Epithelial cell of esophagus (primary cell): ENCODE measurements around the gene FAM187B.
A peak's percentile ranks its signal among the peaks of the same experiment; 100 is the strongest.

ENCODE experiments used
- DNase-seq: peaks from one replicate; pipeline ENCODE4 v3.0.0; 2010; ENCODE audit warnings: low read depth
- H3K4me3 ChIP-seq: 2 replicates; pipeline ENCODE4 v1.5.1; 2011; ENCODE audit warnings: mild to moderate bottlenecking, low read length, control low read depth
- CTCF ChIP-seq: IDR thresholded peaks from 2 replicates; pipeline ENCODE4 v1.5.1; 2011; ENCODE audit warnings: low read depth, mild to moderate bottlenecking, low read length, control low read depth, inconsistent platforms; ENCODE audit not compliant: insufficient read depth; ENCODE audit errors: missing control alignments

The FAM187B gene

GRCh38 chr19:35271546-35271945 is 43.0 kb upstream of the FAM187B start:
- no peak for DNase-seq
- H3K4me3 ChIP-seq, result no peak overlapping the region
- no peak for TF ChIP-seq CTCF

- no peak overlapping the region for H3K4me3 ChIP-seq
- no peak for TF ChIP-seq CTCF
- DNase-seq, result no peak
Observed at GRCh38 chr19:35270381-35270811, 41.9 kb upstream of the FAM187B start.

- peak overlapping the region; percentile 41 for H3K4me3 ChIP-seq
- TF ChIP-seq CTCF, result peak; percentile 55
- DNase-seq, result peak; percentile 85
Observed at GRCh38 chr19:35269438-35270117, 41.0 kb upstream of the FAM187B start.

GRCh38 chr19:35268536-35269437 is 40.2 kb upstream of the FAM187B start, which contains the start of gene USF2:
Gene USF2, plus strand, starts transcription at chr19:35268962. Its CDS starts 140 bp downstream, at chr19:35269102.
- TF ChIP-seq CTCF, result no peak
- peak; percentile 66 for DNase-seq

GRCh38 chr19:35267818-35268535 is 39.4 kb upstream of the FAM187B start:
- peak overlapping the region; percentile 81 for H3K4me3 ChIP-seq
- peak; percentile 74 for DNase-seq
- no peak for TF ChIP-seq CTCF

More at GRCh38 chr19:35268536-35269437, 40.2 kb upstream of the FAM187B start, which contains the start of gene USF2:
- H3K4me3 ChIP-seq, result peak within 1 kb of the TSS; percentile 81

- TF ChIP-seq CTCF, result no peak
- peak overlapping the region; percentile 81 for H3K4me3 ChIP-seq
- DNase-seq, result peak; percentile 29
Observed at GRCh38 chr19:35267353-35267817, 38.8 kb upstream of the FAM187B start.
